ENCODE measurements around the gene MGAT3. TPM values are rescaled to one million over a fixed set of nuclear protein-coding genes. Genes with fewer than 3 reads are reported as not detected.

The MGAT3 gene
- total and polyA plus RNA-seq, 2 of the 8 experiments (the other 6 are each of a cell fraction or from before 2014, with no cell fraction given): 4.3 to 9.2 TPM

GRCh38 chr22:39430576-39431150 lies 26.1 kb upstream of the MGAT3 start (continued):
- TF ChIP-seq TAF7 (optimal IDR thresholded peaks at IDR 0.05; ENCODE audit: borderline replicate concordance, low read depth, low read length) (no peak), EGR1 (IDR thresholded peaks at IDR 0.05; ENCODE audit: borderline replicate concordance, low read depth, low read length) (no peak), ZNF274 (IDR thresholded peaks at IDR 0.05; ENCODE audit: borderline replicate concordance, extremely low read depth, low read length) (no peak), ASH2L (IDR thresholded peaks at IDR 0.05; ENCODE audit: low read length) (no peak)

All from H1 (cell line).